ENCODE measurements around the gene BAIAP2L1.
"Not testable (repeated sequence)": the region's sequence is repeated elsewhere in the genome, so short reads cannot be mapped to it uniquely, and the experiment has no call there.

Gene BAIAP2L1

DNA sequence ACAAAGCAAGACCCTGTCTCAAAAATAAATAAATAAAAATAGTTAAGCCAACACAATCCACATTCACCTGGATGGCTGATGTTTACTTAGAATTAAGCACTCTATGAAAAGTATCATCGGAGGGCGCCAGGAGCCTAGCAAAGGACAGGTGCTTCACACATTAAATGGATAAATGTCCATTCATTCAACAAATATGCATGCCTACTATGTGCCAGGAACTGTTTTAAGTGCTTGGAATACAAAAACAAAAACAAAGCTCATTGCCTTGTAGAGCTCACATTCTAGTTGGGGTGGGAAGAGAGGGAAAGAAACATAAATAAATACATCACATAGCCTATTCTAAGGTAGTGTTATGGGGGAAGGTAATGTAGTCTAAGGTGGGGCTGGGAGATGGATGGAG is 4.1 kb downstream of the BAIAP2L1 start:
- Histone ChIP-seq H3K4me1 (ENCODE audit: control insufficient read depth, insufficient read depth, low read length) (peaks cover 25% of the 10 kb centered on the region), H3K9me3 (ENCODE audit: control insufficient read depth, insufficient read depth, low read length) (no peaks in the 10 kb centered on the region), H3K9ac (ENCODE audit: low read depth, low read length) (no peak overlapping the region), H3K27me3 (ENCODE audit: control insufficient read depth, insufficient read depth, low read length) (no peaks in the 10 kb centered on the region), H3K27ac (ENCODE audit: low read depth, low read length) (no peak overlapping the region), H3K36me3 (ENCODE audit: control insufficient read depth, insufficient read depth, low read length) (no peaks in the 10 kb centered on the region), H3K4me3 (ENCODE audit: low read depth, low read length) (no peak overlapping the region)

GRCh38 chr7:98395951-98396350 is 4.9 kb downstream of the BAIAP2L1 start:
- Histone ChIP-seq H3K4me1 (ENCODE audit: control insufficient read depth, insufficient read depth, low read length) (peaks cover 21% of the 10 kb centered on the region), H3K9me3 (ENCODE audit: control insufficient read depth, insufficient read depth, low read length) (no peaks in the 10 kb centered on the region), H3K27me3 (ENCODE audit: control insufficient read depth, insufficient read depth, low read length) (no peaks in the 10 kb centered on the region), H3K27ac (ENCODE audit: low read depth, low read length) (no peak overlapping the region), H3K9ac (ENCODE audit: low read depth, low read length) (no peak overlapping the region), H3K36me3 (ENCODE audit: control insufficient read depth, insufficient read depth, low read length) (no peaks in the 10 kb centered on the region), H3K4me3 (ENCODE audit: low read depth, low read length) (no peak overlapping the region)

DNA sequence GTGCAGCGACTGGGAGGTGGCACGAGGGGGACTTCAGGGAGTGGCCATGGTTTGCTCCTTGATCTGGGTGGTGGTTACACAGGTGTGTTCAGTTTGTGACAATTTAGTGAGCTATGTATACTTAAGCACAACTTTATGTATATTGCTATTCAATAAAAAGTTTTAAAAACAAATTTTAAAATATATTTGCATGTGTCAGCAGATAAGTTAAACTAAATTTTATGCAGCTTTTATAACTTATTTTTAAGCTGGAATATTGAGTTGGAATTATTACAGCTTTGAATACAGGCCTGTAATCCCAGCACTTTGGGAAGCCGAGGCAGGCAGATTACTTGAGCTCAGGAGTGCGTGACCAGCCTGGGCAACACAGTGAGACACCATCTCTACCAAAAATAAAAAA is 5.4 kb downstream of the BAIAP2L1 start:
- no peaks in the 10 kb centered on the region for H3K9me3 ChIP-seq (ENCODE audit: control insufficient read depth, insufficient read depth, low read length)
- peaks cover 21% of the 10 kb centered on the region for H3K4me1 ChIP-seq (ENCODE audit: control insufficient read depth, insufficient read depth, low read length)
- H3K27ac ChIP-seq (ENCODE audit: low read depth, low read length), result no peak overlapping the region
- no peaks in the 10 kb centered on the region for H3K27me3 ChIP-seq (ENCODE audit: control insufficient read depth, insufficient read depth, low read length)
- H3K36me3 ChIP-seq (ENCODE audit: control insufficient read depth, insufficient read depth, low read length), result no peaks in the 10 kb centered on the region
- H3K4me3 ChIP-seq (ENCODE audit: low read depth, low read length), result no peak overlapping the region
- no peak overlapping the region for H3K9ac ChIP-seq (ENCODE audit: low read depth, low read length)

GRCh38 chr7:98394377-98394836 is 6.5 kb downstream of the BAIAP2L1 start:
- H3K9ac ChIP-seq (ENCODE audit: low read depth, low read length), result no peak overlapping the region
- H3K27ac ChIP-seq (ENCODE audit: low read depth, low read length), result no peak overlapping the region
- H3K27me3 ChIP-seq (ENCODE audit: control insufficient read depth, insufficient read depth, low read length), result no peaks in the 10 kb centered on the region
- no peaks in the 10 kb centered on the region for H3K36me3 ChIP-seq (ENCODE audit: control insufficient read depth, insufficient read depth, low read length)
- peaks cover 17% of the 10 kb centered on the region for H3K4me1 ChIP-seq (ENCODE audit: control insufficient read depth, insufficient read depth, low read length)
- H3K4me3 ChIP-seq (ENCODE audit: low read depth, low read length), result no peak overlapping the region
- H3K9me3 ChIP-seq (ENCODE audit: control insufficient read depth, insufficient read depth, low read length), result no peaks in the 10 kb centered on the region

DNA sequence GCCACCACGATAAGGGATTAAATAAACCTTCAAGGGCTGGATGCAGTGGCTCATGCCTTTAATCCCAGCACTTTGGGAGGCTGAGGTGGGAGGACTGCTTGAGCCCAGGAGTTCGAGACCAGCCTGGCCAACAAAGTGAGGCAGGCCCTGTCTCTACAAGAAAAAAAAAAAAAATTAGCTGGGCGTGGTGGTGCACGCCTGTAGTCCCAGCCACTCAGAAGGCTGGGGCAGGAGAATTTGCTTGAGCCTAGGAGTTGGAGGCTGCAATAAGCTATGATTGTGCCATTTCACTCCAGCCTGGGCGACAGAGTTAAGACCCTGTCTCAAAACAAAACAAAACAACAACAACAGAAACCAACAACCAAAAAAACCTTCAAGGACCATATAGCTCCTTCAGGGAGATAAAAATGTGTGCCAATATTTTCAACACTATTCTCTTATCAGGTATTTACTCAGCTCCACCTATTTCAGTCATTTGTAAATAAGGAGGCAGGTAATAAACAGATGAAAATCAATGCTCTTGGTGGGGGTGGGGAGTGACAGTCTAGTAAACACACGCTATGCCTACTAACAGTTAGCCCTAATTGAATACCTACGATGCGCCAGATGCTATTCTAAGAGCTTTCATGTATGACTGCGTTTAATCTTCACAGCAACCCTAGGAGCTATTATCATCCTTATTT is 13.2 kb downstream of the BAIAP2L1 start:
- H3K27me3 ChIP-seq (ENCODE audit: control insufficient read depth, insufficient read depth, low read length), result no peaks in the 10 kb centered on the region
- H3K9ac ChIP-seq (ENCODE audit: low read depth, low read length), result no peak overlapping the region
- H3K9me3 ChIP-seq (ENCODE audit: control insufficient read depth, insufficient read depth, low read length), result no peaks in the 10 kb centered on the region
- no peaks in the 10 kb centered on the region for H3K36me3 ChIP-seq (ENCODE audit: control insufficient read depth, insufficient read depth, low read length)
- H3K4me3 ChIP-seq (ENCODE audit: low read depth, low read length), result no peak overlapping the region
- H3K27ac ChIP-seq (ENCODE audit: low read depth, low read length), result no peak overlapping the region
- no peaks in the 10 kb centered on the region for H3K4me1 ChIP-seq (ENCODE audit: control insufficient read depth, insufficient read depth, low read length)

GRCh38 chr7:98387131-98387530 is 13.8 kb downstream of the BAIAP2L1 start:
- Histone ChIP-seq H3K4me1 (ENCODE audit: control insufficient read depth, insufficient read depth, low read length) (no peaks in the 10 kb centered on the region), H3K36me3 (ENCODE audit: control insufficient read depth, insufficient read depth, low read length) (no peaks in the 10 kb centered on the region), H3K4me3 (ENCODE audit: low read depth, low read length) (no peak overlapping the region), H3K27me3 (ENCODE audit: control insufficient read depth, insufficient read depth, low read length) (no peaks in the 10 kb centered on the region), H3K9ac (ENCODE audit: low read depth, low read length) (no peak overlapping the region), H3K27ac (ENCODE audit: low read depth, low read length) (no peak overlapping the region), H3K9me3 (ENCODE audit: control insufficient read depth, insufficient read depth, low read length) (no peaks in the 10 kb centered on the region)

GRCh38 chr7:98385532-98385931 is 15.4 kb downstream of the BAIAP2L1 start:
- not testable (repeated sequence) for H3K27me3 ChIP-seq (ENCODE audit: control insufficient read depth, insufficient read depth, low read length); H3K27ac ChIP-seq (ENCODE audit: low read depth, low read length)

GRCh38 chr7:98378210-98378819 is 22.6 kb downstream of the BAIAP2L1 start:
- Histone ChIP-seq H3K36me3 (ENCODE audit: control insufficient read depth, insufficient read depth, low read length) (no peaks in the 10 kb centered on the region), H3K27ac (ENCODE audit: low read depth, low read length) (no peak overlapping the region), H3K27me3 (ENCODE audit: control insufficient read depth, insufficient read depth, low read length) (no peaks in the 10 kb centered on the region), H3K9ac (ENCODE audit: low read depth, low read length) (no peak overlapping the region), H3K4me3 (ENCODE audit: low read depth, low read length) (no peak overlapping the region), H3K9me3 (ENCODE audit: control insufficient read depth, insufficient read depth, low read length) (no peaks in the 10 kb centered on the region), H3K4me1 (ENCODE audit: control insufficient read depth, insufficient read depth, low read length) (no peaks in the 10 kb centered on the region)

More at GRCh38 chr7:98385532-98385931, 15.4 kb downstream of the BAIAP2L1 start:
- H3K4me1 ChIP-seq (ENCODE audit: control insufficient read depth, insufficient read depth, low read length); H3K36me3 ChIP-seq (ENCODE audit: control insufficient read depth, insufficient read depth, low read length); H3K9ac ChIP-seq (ENCODE audit: low read depth, low read length); H3K9me3 ChIP-seq (ENCODE audit: control insufficient read depth, insufficient read depth, low read length); H3K4me3 ChIP-seq (ENCODE audit: low read depth, low read length): not testable (repeated sequence)

DNA sequence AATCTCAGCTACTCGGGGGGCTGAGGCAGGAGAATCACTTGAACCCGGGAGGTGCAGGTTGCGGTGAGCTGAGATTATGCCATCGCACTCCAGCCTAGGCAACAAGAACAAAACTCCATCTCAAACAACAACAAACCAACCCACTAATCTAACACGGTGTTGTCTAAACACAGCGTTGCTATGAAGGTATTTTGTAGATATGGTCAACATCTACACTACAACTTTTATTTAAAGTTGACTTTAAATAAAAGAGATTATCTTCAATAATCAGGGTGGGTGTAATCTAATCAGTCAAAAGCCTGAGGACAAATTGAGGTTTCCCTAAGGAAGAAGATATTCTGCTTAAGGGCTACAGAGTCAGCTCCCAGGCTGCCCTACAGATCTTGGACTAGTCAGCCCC is 24.2 kb downstream of the BAIAP2L1 start:
- Histone ChIP-seq H3K36me3 (ENCODE audit: control insufficient read depth, insufficient read depth, low read length) (no peaks in the 10 kb centered on the region), H3K9me3 (ENCODE audit: control insufficient read depth, insufficient read depth, low read length) (no peaks in the 10 kb centered on the region), H3K27ac (ENCODE audit: low read depth, low read length) (no peak overlapping the region), H3K27me3 (ENCODE audit: control insufficient read depth, insufficient read depth, low read length) (no peaks in the 10 kb centered on the region), H3K4me3 (ENCODE audit: low read depth, low read length) (no peak overlapping the region), H3K4me1 (ENCODE audit: control insufficient read depth, insufficient read depth, low read length) (no peaks in the 10 kb centered on the region), H3K9ac (ENCODE audit: low read depth, low read length) (no peak overlapping the region)

- H3K4me1 ChIP-seq (ENCODE audit: control insufficient read depth, insufficient read depth, low read length), result no peaks in the 10 kb centered on the region
- no peak overlapping the region for H3K9ac ChIP-seq (ENCODE audit: low read depth, low read length)
These were observed 25.2 kb downstream of the BAIAP2L1 start for GRCh38 chr7:98375664-98376063.

GRCh38 chr7:98374285-98374680 is 26.6 kb downstream of the BAIAP2L1 start:
- Histone ChIP-seq H3K9me3 (ENCODE audit: control insufficient read depth, insufficient read depth, low read length) (no peaks in the 10 kb centered on the region), H3K9ac (ENCODE audit: low read depth, low read length) (no peak overlapping the region), H3K4me1 (ENCODE audit: control insufficient read depth, insufficient read depth, low read length) (no peaks in the 10 kb centered on the region), H3K36me3 (ENCODE audit: control insufficient read depth, insufficient read depth, low read length) (no peaks in the 10 kb centered on the region), H3K4me3 (ENCODE audit: low read depth, low read length) (no peak overlapping the region), H3K27me3 (ENCODE audit: control insufficient read depth, insufficient read depth, low read length) (no peaks in the 10 kb centered on the region), H3K27ac (ENCODE audit: low read depth, low read length) (no peak overlapping the region)

More at GRCh38 chr7:98375664-98376063, 25.2 kb downstream of the BAIAP2L1 start:
- H3K4me3 ChIP-seq (ENCODE audit: low read depth, low read length), result no peak overlapping the region
- H3K27ac ChIP-seq (ENCODE audit: low read depth, low read length), result no peak overlapping the region
- H3K9me3 ChIP-seq (ENCODE audit: control insufficient read depth, insufficient read depth, low read length), result no peaks in the 10 kb centered on the region
- no peaks in the 10 kb centered on the region for H3K36me3 ChIP-seq (ENCODE audit: control insufficient read depth, insufficient read depth, low read length)
- H3K27me3 ChIP-seq (ENCODE audit: control insufficient read depth, insufficient read depth, low read length), result no peaks in the 10 kb centered on the region
